SU-DHL-6 (cell line): Measurements from ENCODE around the gene ATN1.

Source experiments
- CTCF ChIP-seq: fragments of 200-600 bp; sonication (generic); IDR thresholded peaks from one replicate; pipeline ENCODE4 v1.5.1; 2017; ENCODE audit warnings: antibody characterized with exemption, mild to moderate bottlenecking, low read length, moderate library complexity; ENCODE audit not compliant: insufficient read depth, poor library complexity, severe bottlenecking
- EZH2phosphoT487 ChIP-seq: fragments of 200-600 bp; sonication (generic), shearing (Covaris generic); conservative IDR thresholded peaks from 2 replicates; pipeline ENCODE4 v1.6.1; 2018; ENCODE audit warnings: mild to moderate bottlenecking, antibody characterized with exemption, low read length, moderate library complexity, mixed read lengths

- no peak for TF ChIP-seq CTCF
- TF ChIP-seq EZH2phosphoT487, result no peak
Measured at GRCh38 chr12:6941782-6942181, 14.0 kb downstream of the ATN1 start.
